IPS-11a (cell line): ENCODE measurements around the gene RPL18A.

Source experiments
- H3K4me3 ChIP-seq: one replicate; pipeline ENCODE4 v1.5.1; 2013; ENCODE audit warnings: low read depth, low read length, control low read depth

Gene RPL18A

GRCh38 chr19:17859533-17860330, at the start of gene RPL18A:
RPL18A (plus strand) TSS chr19:17859910; CDS start chr19:17859957, 47 bp downstream.
- peak within 1 kb of the TSS; percentile 87 for H3K4me3 ChIP-seq

GRCh38 chr19:17811103-17811502, 48.6 kb upstream of the RPL18A start:
- H3K4me3 ChIP-seq = no peak overlapping the region

GRCh38 chr19:17811681-17812080, 48.0 kb upstream of the RPL18A start:
- H3K4me3 ChIP-seq = no peak overlapping the region

GRCh38 chr19:17812099-17812498, 47.6 kb upstream of the RPL18A start:
- H3K4me3 ChIP-seq = no peak overlapping the region

- H3K4me3 ChIP-seq = no peak overlapping the region
These were observed 41.9 kb upstream of the RPL18A start for GRCh38 chr19:17817668-17818363.

- H3K4me3 ChIP-seq = no peak within 1 kb of the TSS
These were observed 38.5 kb upstream of the RPL18A start, which contains the start of gene INSL3 for GRCh38 chr19:17821190-17821589. INSL3 (minus strand) TSS chr19:17821519; CDS start chr19:17821506, 13 bp downstream.

- H3K4me3 ChIP-seq = no peak overlapping the region
These were observed 35.4 kb upstream of the RPL18A start for GRCh38 chr19:17824339-17824738.

GRCh38 chr19:17826508-17827056, 33.1 kb upstream of the RPL18A start:
- no peak overlapping the region for H3K4me3 ChIP-seq

- H3K4me3 ChIP-seq = peak overlapping the region; percentile 58
These were observed 29.7 kb upstream of the RPL18A start for GRCh38 chr19:17829855-17830566.

- H3K4me3 ChIP-seq = peak overlapping the region; percentile 58
These were observed 28.9 kb upstream of the RPL18A start for GRCh38 chr19:17830567-17831418.

- peak overlapping the region; percentile 35 for H3K4me3 ChIP-seq
These were observed 28.3 kb upstream of the RPL18A start for GRCh38 chr19:17831419-17831888.

GRCh38 chr19:17832443-17833208, 27.1 kb upstream of the RPL18A start:
- H3K4me3 ChIP-seq = no peak overlapping the region

GRCh38 chr19:17834350-17835181, 25.1 kb upstream of the RPL18A start:
- H3K4me3 ChIP-seq = no peak overlapping the region

- H3K4me3 ChIP-seq = no peak overlapping the region
These were observed 24.3 kb upstream of the RPL18A start for GRCh38 chr19:17835182-17836006.

- H3K4me3 ChIP-seq = no peak overlapping the region
These were observed 23.2 kb upstream of the RPL18A start for GRCh38 chr19:17836530-17836929.

GRCh38 chr19:17837972-17838371, 21.7 kb upstream of the RPL18A start:
- no peak overlapping the region for H3K4me3 ChIP-seq

- no peak overlapping the region for H3K4me3 ChIP-seq
These were observed 19.7 kb upstream of the RPL18A start for GRCh38 chr19:17840019-17840418.

GRCh38 chr19:17841371-17841809, 18.3 kb upstream of the RPL18A start:
- peak overlapping the region; percentile 50 for H3K4me3 ChIP-seq
